ENCODE measurements around the gene SCARF2.

Gene SCARF2

GRCh38 chr22:20450551-20450906 is 12.9 kb upstream of the SCARF2 start:
- Histone ChIP-seq H4K20me1 (ENCODE audit: insufficient read depth, low read length) (0 out of 2 replicates have a peak, but pooled peaks cover 3% of the 10 kb centered on the region), H2AFZ (ENCODE audit: low read depth, low read length) (no peak overlapping the region), H3K27ac (ENCODE audit: low read length) (no peak overlapping the region), H3K9me3 (ENCODE audit: insufficient read depth, low read length) (no peaks in the 10 kb centered on the region), H3K36me3 (replicated peaks; ENCODE audit: low read depth, low read length) (peaks cover 15% of the 10 kb centered on the region), H3K79me2 (ENCODE audit: low read length) (no peaks in the 10 kb centered on the region), H3K4me1 (ENCODE audit: low read length) (peaks cover 5% of the 10 kb centered on the region), H3K4me3 (ENCODE audit: low read length) (no peak overlapping the region), H3K4me2 (ENCODE audit: low read length) (no peak overlapping the region), H3K27me3 (ENCODE audit: low read depth, low read length) (no peaks in the 10 kb centered on the region), H3K9ac (ENCODE audit: low read length) (no peak overlapping the region)
- TF ChIP-seq EZH2phosphoT487 (IDR thresholded peaks at IDR 0.05; ENCODE audit: low read depth) (no peak), CTCF (IDR thresholded peaks at IDR 0.05; ENCODE audit: low read depth, low read length) (no peak)

GRCh38 chr22:20449819-20450550 is 12.4 kb upstream of the SCARF2 start:
- no peak for TF ChIP-seq CTCF (IDR thresholded peaks at IDR 0.05; ENCODE audit: low read depth, low read length)
- TF ChIP-seq EZH2phosphoT487 (IDR thresholded peaks at IDR 0.05; ENCODE audit: low read depth): no peak
- Histone ChIP-seq H3K27me3 (ENCODE audit: low read depth, low read length) (no peaks in the 10 kb centered on the region), H2AFZ (ENCODE audit: low read depth, low read length) (no peak overlapping the region), H3K4me2 (ENCODE audit: low read length) (no peak overlapping the region), H3K9me3 (ENCODE audit: insufficient read depth, low read length) (no peaks in the 10 kb centered on the region), H3K4me1 (ENCODE audit: low read length) (peaks cover 5% of the 10 kb centered on the region), H3K79me2 (ENCODE audit: low read length) (no peaks in the 10 kb centered on the region), H4K20me1 (ENCODE audit: insufficient read depth, low read length) (no peaks in the 10 kb centered on the region), H3K36me3 (replicated peaks; ENCODE audit: low read depth, low read length) (peaks cover 13% of the 10 kb centered on the region), H3K4me3 (ENCODE audit: low read length) (no peak overlapping the region), H3K9ac (ENCODE audit: low read length) (no peak overlapping the region), H3K27ac (ENCODE audit: low read length) (no peak overlapping the region)

- H3K79me2 ChIP-seq (ENCODE audit: low read length): no peaks in the 10 kb centered on the region
- no peak overlapping the region for H3K9ac ChIP-seq (ENCODE audit: low read length)
- H3K9me3 ChIP-seq (ENCODE audit: insufficient read depth, low read length): no peaks in the 10 kb centered on the region
- no peak overlapping the region for H3K4me3 ChIP-seq (ENCODE audit: low read length)
- H4K20me1 ChIP-seq (ENCODE audit: insufficient read depth, low read length): no peaks in the 10 kb centered on the region
- H3K4me1 ChIP-seq (ENCODE audit: low read length): peaks cover 5% of the 10 kb centered on the region
- no peak overlapping the region for H3K27ac ChIP-seq (ENCODE audit: low read length)
- no peak overlapping the region for H2AFZ ChIP-seq (ENCODE audit: low read depth, low read length)
- H3K27me3 ChIP-seq (ENCODE audit: low read depth, low read length): no peaks in the 10 kb centered on the region
- TF ChIP-seq EZH2phosphoT487 (IDR thresholded peaks at IDR 0.05; ENCODE audit: low read depth): no peak
- H3K36me3 ChIP-seq (replicated peaks; ENCODE audit: low read depth, low read length): peaks cover 16% of the 10 kb centered on the region
- H3K4me2 ChIP-seq (ENCODE audit: low read length): no peak overlapping the region
Measured at GRCh38 chr22:20448630-20449029, 11.0 kb upstream of the SCARF2 start.

- no peaks in the 10 kb centered on the region for H3K9me3 ChIP-seq (ENCODE audit: insufficient read depth, low read length)
- no peak overlapping the region for H3K4me2 ChIP-seq (ENCODE audit: low read length)
- H3K4me3 ChIP-seq (ENCODE audit: low read length): no peak overlapping the region
- no peak for TF ChIP-seq CTCF (IDR thresholded peaks at IDR 0.05; ENCODE audit: low read depth, low read length)
- TF ChIP-seq EZH2phosphoT487 (IDR thresholded peaks at IDR 0.05; ENCODE audit: low read depth): no peak
- H3K4me1 ChIP-seq (ENCODE audit: low read length): peaks cover 5% of the 10 kb centered on the region
- H3K27me3 ChIP-seq (ENCODE audit: low read depth, low read length): no peaks in the 10 kb centered on the region
- no peaks in the 10 kb centered on the region for H4K20me1 ChIP-seq (ENCODE audit: insufficient read depth, low read length)
- no peak overlapping the region for H3K9ac ChIP-seq (ENCODE audit: low read length)
- peaks cover 29% of the 10 kb centered on the region for H3K36me3 ChIP-seq (replicated peaks; ENCODE audit: low read depth, low read length)
- H3K27ac ChIP-seq (ENCODE audit: low read length): no peak overlapping the region
- no peak overlapping the region for H2AFZ ChIP-seq (ENCODE audit: low read depth, low read length)
- H3K79me2 ChIP-seq (ENCODE audit: low read length): no peaks in the 10 kb centered on the region
Measured at GRCh38 chr22:20446383-20446970, 8.9 kb upstream of the SCARF2 start.

Measured in OCI-LY3 (cell line).